Measurements from ENCODE around the gene COMMD1. TPM values are rescaled to one million over a fixed set of nuclear protein-coding genes. Genes with fewer than 3 reads are reported as not detected.
A peak's percentile ranks its signal among the peaks of the same experiment; 100 is the strongest.

Gene COMMD1
- polyA plus RNA-seq, 1 donor from 2014 or later = 69.1 TPM

GRCh38 chr2:61988462-61989366 is 83.2 kb downstream of the COMMD1 start:
- H3K27ac ChIP-seq (ENCODE audit: low read length) = no peak overlapping the region
- no peaks in the 10 kb centered on the region for H3K36me3 ChIP-seq (ENCODE audit: insufficient read depth, low read length)
- no peaks in the 10 kb centered on the region for H3K9me2 ChIP-seq (ENCODE audit: insufficient read depth, low read length)
- H3F3A ChIP-seq (ENCODE audit: insufficient read depth, low read length, poor library complexity, severe bottlenecking) = no peaks in the 10 kb centered on the region
- H3K79me2 ChIP-seq (replicated peaks; ENCODE audit: insufficient read depth, low read length) = no peaks in the 10 kb centered on the region
- no peak overlapping the region for H3K9ac ChIP-seq (ENCODE audit: low read length)
- no peak overlapping the region for H2AFZ ChIP-seq (ENCODE audit: low read depth, low read length)
- TF ChIP-seq MXI1 (conservative IDR thresholded peaks at IDR 0.05; ENCODE audit: poor library complexity, severe bottlenecking) (no peak), EP300 (conservative IDR thresholded peaks at IDR 0.05; ENCODE audit: poor library complexity, severe bottlenecking) (no peak), SMC3 (conservative IDR thresholded peaks at IDR 0.05; ENCODE audit: poor library complexity) (no peak), EZH2 (IDR thresholded peaks at IDR 0.05; ENCODE audit: borderline replicate concordance, insufficient read depth, low read length, poor library complexity, severe bottlenecking) (no peak), TAF1 (IDR thresholded peaks at IDR 0.05; ENCODE audit: low read depth) (no peak), POLR2AphosphoS5 (IDR thresholded peaks at IDR 0.05) (no peak), REST (IDR thresholded peaks at IDR 0.05; ENCODE audit: borderline replicate concordance) (no peak), CTCF (IDR thresholded peaks at IDR 0.05; ENCODE audit: poor library complexity, severe bottlenecking) (no peak), RAD21 (conservative IDR thresholded peaks at IDR 0.05) (no peak)
- H3K9me3 ChIP-seq (ENCODE audit: low read length) = no peaks in the 10 kb centered on the region
- no peak overlapping the region for H3K4me3 ChIP-seq (ENCODE audit: low read length)
- H3K4me2 ChIP-seq (ENCODE audit: low read length) = no peak overlapping the region
- no peaks in the 10 kb centered on the region for H3K27me3 ChIP-seq (ENCODE audit: insufficient read depth, low read depth, low read length)
- H4K20me1 ChIP-seq (ENCODE audit: insufficient read depth) = no peaks in the 10 kb centered on the region

- Histone ChIP-seq H3K36me3 (ENCODE audit: insufficient read depth, low read length) (no peaks in the 10 kb centered on the region), H3K9ac (ENCODE audit: low read length) (no peak overlapping the region), H3K79me2 (replicated peaks; ENCODE audit: insufficient read depth, low read length) (no peaks in the 10 kb centered on the region), H2AFZ (ENCODE audit: low read depth, low read length) (no peak overlapping the region), H3K27me3 (ENCODE audit: insufficient read depth, low read depth, low read length) (no peaks in the 10 kb centered on the region), H3K4me3 (ENCODE audit: low read length) (no peak overlapping the region), H3K4me2 (ENCODE audit: low read length) (no peak overlapping the region), H3K9me3 (ENCODE audit: low read length) (no peaks in the 10 kb centered on the region), H3K9me2 (ENCODE audit: insufficient read depth, low read length) (no peaks in the 10 kb centered on the region), H3F3A (ENCODE audit: insufficient read depth, low read length, poor library complexity, severe bottlenecking) (no peaks in the 10 kb centered on the region), H3K27ac (ENCODE audit: low read length) (no peak overlapping the region), H4K20me1 (ENCODE audit: insufficient read depth) (no peaks in the 10 kb centered on the region)
- TF ChIP-seq TAF1 (IDR thresholded peaks at IDR 0.05; ENCODE audit: low read depth) = no peak
- TF ChIP-seq MXI1 (conservative IDR thresholded peaks at IDR 0.05; ENCODE audit: poor library complexity, severe bottlenecking) = no peak
- TF ChIP-seq REST (IDR thresholded peaks at IDR 0.05; ENCODE audit: borderline replicate concordance) = no peak
- no peak for TF ChIP-seq EP300 (conservative IDR thresholded peaks at IDR 0.05; ENCODE audit: poor library complexity, severe bottlenecking)
- peak; percentile 84 for TF ChIP-seq SMC3 (conservative IDR thresholded peaks at IDR 0.05; ENCODE audit: poor library complexity)
- no peak for TF ChIP-seq EZH2 (IDR thresholded peaks at IDR 0.05; ENCODE audit: borderline replicate concordance, insufficient read depth, low read length, poor library complexity, severe bottlenecking)
- peak; percentile 81 for TF ChIP-seq CTCF (IDR thresholded peaks at IDR 0.05; ENCODE audit: poor library complexity, severe bottlenecking)
- peak; percentile 84 for TF ChIP-seq RAD21 (conservative IDR thresholded peaks at IDR 0.05)
- TF ChIP-seq POLR2AphosphoS5 (IDR thresholded peaks at IDR 0.05) = no peak
These were observed 88.0 kb downstream of the COMMD1 start for GRCh38 chr2:61993422-61994024.
